Measurements from ENCODE around the gene HS6ST3.

Gene HS6ST3

GRCh38 chr13:96200810-96201209 lies 110.9 kb downstream of the HS6ST3 start:
- no peak for DNase-seq
- TF ChIP-seq POLR2A (IDR thresholded peaks at IDR 0.05; ENCODE audit: low read length) (no peak), GATA1 (IDR thresholded peaks at IDR 0.05; ENCODE audit: low read depth, low read length) (no peak)

GRCh38 chr13:96202315-96202714 lies 112.4 kb downstream of the HS6ST3 start:
- no peak for DNase-seq
- TF ChIP-seq POLR2A (IDR thresholded peaks at IDR 0.05; ENCODE audit: low read length) (no peak), GATA1 (IDR thresholded peaks at IDR 0.05; ENCODE audit: low read depth, low read length) (no peak)

- no peak for DNase-seq
- TF ChIP-seq GATA1 (IDR thresholded peaks at IDR 0.05; ENCODE audit: low read depth, low read length) (no peak), POLR2A (IDR thresholded peaks at IDR 0.05; ENCODE audit: low read length) (no peak)
Observed at GRCh38 chr13:96203471-96203870, 113.6 kb downstream of the HS6ST3 start.

GRCh38 chr13:96214824-96215445 lies 125.0 kb downstream of the HS6ST3 start:
- TF ChIP-seq POLR2A (IDR thresholded peaks at IDR 0.05; ENCODE audit: low read length) (no peak), GATA1 (IDR thresholded peaks at IDR 0.05; ENCODE audit: low read depth, low read length) (no peak)
- DNase-seq: no peak

- DNase-seq: no peak
- TF ChIP-seq GATA1 (IDR thresholded peaks at IDR 0.05; ENCODE audit: low read depth, low read length) (no peak), POLR2A (IDR thresholded peaks at IDR 0.05; ENCODE audit: low read length) (no peak)
Observed at GRCh38 chr13:96216543-96216942, 126.6 kb downstream of the HS6ST3 start.

- DNase-seq: no peak
- TF ChIP-seq POLR2A (IDR thresholded peaks at IDR 0.05; ENCODE audit: low read length): no peak
- TF ChIP-seq GATA1 (IDR thresholded peaks at IDR 0.05; ENCODE audit: low read depth, low read length): no peak
Observed at GRCh38 chr13:96218475-96218874, 128.6 kb downstream of the HS6ST3 start.

- TF ChIP-seq GATA1 (IDR thresholded peaks at IDR 0.05; ENCODE audit: low read depth, low read length) (no peak), POLR2A (IDR thresholded peaks at IDR 0.05; ENCODE audit: low read length) (no peak)
- DNase-seq: no peak
Observed at GRCh38 chr13:96221471-96221870, 131.6 kb downstream of the HS6ST3 start.

GRCh38 chr13:96223231-96223630 lies 133.3 kb downstream of the HS6ST3 start:
- no peak for DNase-seq
- TF ChIP-seq GATA1 (IDR thresholded peaks at IDR 0.05; ENCODE audit: low read depth, low read length) (no peak), POLR2A (IDR thresholded peaks at IDR 0.05; ENCODE audit: low read length) (no peak)

- peak; percentile 23 to 52 for DNase-seq
- TF ChIP-seq GATA1 (IDR thresholded peaks at IDR 0.05; ENCODE audit: low read depth, low read length) (no peak), POLR2A (IDR thresholded peaks at IDR 0.05; ENCODE audit: low read length) (no peak)
Observed at GRCh38 chr13:96229356-96229755, 139.4 kb downstream of the HS6ST3 start.

- TF ChIP-seq POLR2A (IDR thresholded peaks at IDR 0.05; ENCODE audit: low read length) (no peak), GATA1 (IDR thresholded peaks at IDR 0.05; ENCODE audit: low read depth, low read length) (no peak)
- DNase-seq: no peak
Observed at GRCh38 chr13:96238241-96238640, 148.3 kb downstream of the HS6ST3 start.

GRCh38 chr13:96238861-96239260 lies 149.0 kb downstream of the HS6ST3 start:
- DNase-seq: no peak
- TF ChIP-seq GATA1 (IDR thresholded peaks at IDR 0.05; ENCODE audit: low read depth, low read length): no peak
- TF ChIP-seq POLR2A (IDR thresholded peaks at IDR 0.05; ENCODE audit: low read length): no peak

GRCh38 chr13:96243376-96243775 lies 153.5 kb downstream of the HS6ST3 start:
- no peak for DNase-seq
- no peak for TF ChIP-seq GATA1 (IDR thresholded peaks at IDR 0.05; ENCODE audit: low read depth, low read length)
- no peak for TF ChIP-seq POLR2A (IDR thresholded peaks at IDR 0.05; ENCODE audit: low read length)

GRCh38 chr13:96248103-96248502 lies 158.2 kb downstream of the HS6ST3 start:
- TF ChIP-seq GATA1 (IDR thresholded peaks at IDR 0.05; ENCODE audit: low read depth, low read length): no peak
- DNase-seq: no peak

- no peak for TF ChIP-seq GATA1 (IDR thresholded peaks at IDR 0.05; ENCODE audit: low read depth, low read length)
- no peak for DNase-seq
Observed at GRCh38 chr13:96248996-96249395, 159.1 kb downstream of the HS6ST3 start.

GRCh38 chr13:96252903-96253302 lies 163.0 kb downstream of the HS6ST3 start:
- no peak for TF ChIP-seq POLR2A (IDR thresholded peaks at IDR 0.05; ENCODE audit: low read length)
- TF ChIP-seq GATA1 (IDR thresholded peaks at IDR 0.05; ENCODE audit: low read depth, low read length): no peak
- no peak for DNase-seq

GRCh38 chr13:96273196-96273595 lies 183.3 kb downstream of the HS6ST3 start:
- no peak for DNase-seq
- no peak for TF ChIP-seq POLR2A (IDR thresholded peaks at IDR 0.05; ENCODE audit: low read length)
- no peak for TF ChIP-seq GATA1 (IDR thresholded peaks at IDR 0.05; ENCODE audit: low read depth, low read length)
